ENCODE measurements around the gene NAIP.
"Not testable (repeated sequence)": the region's sequence is repeated elsewhere in the genome, so short reads cannot be mapped to it uniquely, and the experiment has no call there.

DNA sequence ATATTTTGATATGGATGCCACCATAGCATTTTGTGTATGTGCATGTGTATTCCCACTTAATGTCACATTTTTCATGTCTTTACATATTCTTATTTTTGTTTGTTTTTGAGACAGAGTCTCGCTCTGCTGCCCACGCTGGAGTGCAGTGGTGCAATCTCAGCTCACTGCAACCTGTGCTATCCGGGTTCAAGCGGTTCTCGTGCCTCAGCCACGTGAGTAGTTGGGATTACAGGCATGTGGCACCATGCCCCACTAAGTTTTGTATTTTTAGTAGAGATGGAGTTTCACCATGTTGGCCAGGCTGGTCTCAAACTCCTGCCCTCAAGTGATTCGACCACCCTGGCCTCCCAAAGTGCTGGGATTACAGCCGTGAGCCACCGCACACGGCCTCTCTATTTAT lies 72.1 kb downstream of the NAIP start:
- TF ChIP-seq SUZ12 (IDR thresholded peaks at IDR 0.05; ENCODE audit: extremely low read depth, insufficient read depth, insufficient read length); ZNF274 (IDR thresholded peaks at IDR 0.05; ENCODE audit: low read depth, low read length); YY1 (IDR thresholded peaks at IDR 0.05; ENCODE audit: insufficient read depth, insufficient read length): not testable (repeated sequence)
